Tibial artery (tissue), 4 donors: ENCODE measurements around the gene SLC25A13.

ENCODE experiments used
- DNase-seq, 2 donors: peaks; one replicate each; pipeline ENCODE4 v3.0.0-alpha.2; 2019
- H3K27ac ChIP-seq, 2 donors: fragments of 200-600 bp; sonication (generic) in 1 of 2; 1 replicate in 1 of 2; 2 replicates in 1 of 2; pipeline ENCODE4 v1.5.1; 2018 to 2019; ENCODE audit warnings: mild to moderate bottlenecking in 1 of 2
- H3K27me3 ChIP-seq, 2 donors: fragments of 200-600 bp; sonication (generic) in 1 of 2; one replicate each; pipeline versions ENCODE4 v1.5.1 to v1.6.0; 2016 to 2019
- H3K36me3 ChIP-seq, 3 donors: fragments of 200-600 bp; sonication (generic) in 2 of 3; one replicate each; pipeline ENCODE4 v1.5.1; 2016 to 2019; ENCODE audit warnings: mild to moderate bottlenecking in 2 of 3
- H3K4me1 ChIP-seq, 4 donors: fragments of 200-600 bp; sonication (generic) in 2 of 4; 1 replicate in 3 of 4; 2 replicates in 1 of 4; pipeline ENCODE4 v1.5.1; 2016 to 2019
- H3K4me3 ChIP-seq, 2 donors: fragments of 200-600 bp; sonication (generic) in 1 of 2; 1 replicate in 1 of 2; 2 replicates in 1 of 2; pipeline ENCODE4 v1.5.1; 2018 to 2019; ENCODE audit warnings: mild to moderate bottlenecking in 2 of 2
- H3K9me3 ChIP-seq, 3 donors: fragments of 200-600 bp; sonication (generic) in 1 of 3; one replicate each; pipeline ENCODE4 v1.5.1; 2016 to 2019
- intact Hi-C: fragments of 100-400 bp; cut with DNase I; formaldehyde crosslinking; loops from one replicate; pipeline ENCODE4 v1.15.0; 2023; ENCODE audit warnings: low total_unique reads
- TF ChIP-seq, protein P1 (sequence below), 2 experiments: fragments of 200-600 bp in 1 of 2; fragments of 450-650 bp in 1 of 2; IDR thresholded peaks; one replicate each; pipeline ENCODE4 v1.5.1; 2017 to 2019; ENCODE audit warnings: antibody characterized with exemption in 2 of 2, mild to moderate bottlenecking in 1 of 2, moderate library complexity in 1 of 2

SLC25A13 gene

DNA sequence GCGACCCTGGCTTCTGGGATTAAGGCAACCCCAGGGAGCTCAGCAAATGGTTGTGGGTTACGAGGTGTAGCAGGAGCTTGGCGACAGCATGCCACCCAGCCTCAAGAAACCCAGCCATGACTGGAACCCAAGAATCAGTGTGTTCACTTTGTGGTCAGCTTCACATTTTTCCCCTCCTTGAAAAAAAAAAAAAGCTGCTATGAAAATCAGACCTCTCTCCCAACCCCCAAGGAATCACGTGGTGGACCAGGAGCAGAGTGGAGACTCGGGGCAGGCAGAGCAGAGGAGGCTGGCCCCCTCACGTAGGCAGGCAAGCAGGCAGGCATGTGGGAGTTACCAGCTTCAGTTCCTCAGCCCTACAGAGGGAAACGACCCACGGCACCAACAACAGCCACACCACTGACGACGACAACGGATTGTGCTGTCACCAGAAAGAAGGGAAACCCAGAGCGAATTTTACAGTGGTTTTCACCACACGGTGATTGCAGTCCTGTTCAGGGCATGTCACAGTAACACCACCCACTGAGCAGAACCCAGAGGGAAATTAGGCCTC lies 203.4 kb downstream of the SLC25A13 start:
- Histone ChIP-seq H3K27me3 (no peaks in the 10 kb centered on the region), H3K27ac (no peak overlapping the region), H3K4me1 (no peaks in the 10 kb centered on the region), H3K36me3 (peaks cover 17 to 24% (median 19%) of the 10 kb centered on the region in 3 donors), H3K9me3 (no peaks in the 10 kb centered on the region), H3K4me3 (no peak overlapping the region)
- no peak for DNase-seq
- intact Hi-C loops = no loop called here
- TF ChIP-seq, protein P1, sequence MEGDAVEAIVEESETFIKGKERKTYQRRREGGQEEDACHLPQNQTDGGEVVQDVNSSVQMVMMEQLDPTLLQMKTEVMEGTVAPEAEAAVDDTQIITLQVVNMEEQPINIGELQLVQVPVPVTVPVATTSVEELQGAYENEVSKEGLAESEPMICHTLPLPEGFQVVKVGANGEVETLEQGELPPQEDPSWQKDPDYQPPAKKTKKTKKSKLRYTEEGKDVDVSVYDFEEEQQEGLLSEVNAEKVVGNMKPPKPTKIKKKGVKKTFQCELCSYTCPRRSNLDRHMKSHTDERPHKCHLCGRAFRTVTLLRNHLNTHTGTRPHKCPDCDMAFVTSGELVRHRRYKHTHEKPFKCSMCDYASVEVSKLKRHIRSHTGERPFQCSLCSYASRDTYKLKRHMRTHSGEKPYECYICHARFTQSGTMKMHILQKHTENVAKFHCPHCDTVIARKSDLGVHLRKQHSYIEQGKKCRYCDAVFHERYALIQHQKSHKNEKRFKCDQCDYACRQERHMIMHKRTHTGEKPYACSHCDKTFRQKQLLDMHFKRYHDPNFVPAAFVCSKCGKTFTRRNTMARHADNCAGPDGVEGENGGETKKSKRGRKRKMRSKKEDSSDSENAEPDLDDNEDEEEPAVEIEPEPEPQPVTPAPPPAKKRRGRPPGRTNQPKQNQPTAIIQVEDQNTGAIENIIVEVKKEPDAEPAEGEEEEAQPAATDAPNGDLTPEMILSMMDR (IDR thresholded peaks at IDR 0.05) = no peak

DNA sequence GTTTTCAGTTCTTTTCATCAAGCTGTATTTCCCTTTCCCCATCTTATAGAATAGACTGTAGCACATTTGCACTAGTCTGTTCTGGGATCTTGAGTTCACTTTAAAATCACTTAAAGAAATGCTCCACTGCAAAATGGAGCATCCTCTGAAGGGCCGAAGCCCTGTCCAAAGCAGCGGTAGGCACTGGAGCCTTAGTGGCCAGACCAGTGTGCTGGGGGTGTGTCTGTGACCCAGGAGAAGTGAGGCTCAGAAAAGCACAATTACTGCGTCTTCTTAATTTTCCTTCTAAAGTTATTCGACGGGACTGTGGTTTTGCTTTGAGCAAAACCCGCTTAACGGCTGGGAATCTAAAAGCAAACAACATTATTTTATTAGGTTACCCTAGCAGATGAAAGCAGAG lies 205.7 kb downstream of the SLC25A13 start:
- peaks cover 12 to 14% (median 14%) of the 10 kb centered on the region in 3 donors for H3K36me3 ChIP-seq
- no peak overlapping the region for H3K4me3 ChIP-seq
- no peaks in the 10 kb centered on the region for H3K4me1 ChIP-seq
- no peak overlapping the region for H3K27ac ChIP-seq
- no peaks in the 10 kb centered on the region for H3K9me3 ChIP-seq
- TF ChIP-seq, protein P1 (IDR thresholded peaks at IDR 0.05) = no peak
- H3K27me3 ChIP-seq = no peaks in the 10 kb centered on the region
- DNase-seq = no peak
- intact Hi-C loops = no loop called here

DNA sequence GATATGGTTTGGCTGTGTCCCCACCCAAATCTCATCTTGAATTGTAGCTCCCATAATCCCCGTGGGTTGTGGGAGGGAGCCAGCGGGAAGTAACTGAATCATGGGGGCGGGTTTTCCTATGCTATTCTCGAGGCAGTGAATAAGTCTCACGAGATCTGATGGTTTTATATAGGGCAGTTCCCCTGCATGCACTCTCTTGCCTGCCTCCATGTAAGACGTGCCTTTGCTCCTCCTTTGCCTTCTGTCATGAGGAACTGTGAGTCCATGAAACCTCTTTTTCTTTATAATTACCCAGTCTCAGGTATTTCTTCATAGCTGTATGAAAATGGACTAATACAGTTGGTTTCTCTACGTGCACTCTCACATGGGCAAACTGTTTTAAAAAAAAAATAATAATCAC lies 207.7 kb downstream of the SLC25A13 start:
- intact Hi-C loops = no loop called here
- H3K27me3 ChIP-seq = no peaks in the 10 kb centered on the region
- TF ChIP-seq, protein P1 (IDR thresholded peaks at IDR 0.05) = no peak
- no peaks in the 10 kb centered on the region for H3K9me3 ChIP-seq
- no peak for DNase-seq
- H3K4me3 ChIP-seq = no peak overlapping the region
- no peak overlapping the region for H3K27ac ChIP-seq
- no peaks in the 10 kb centered on the region for H3K36me3 ChIP-seq
- H3K4me1 ChIP-seq = no peaks in the 10 kb centered on the region

DNA sequence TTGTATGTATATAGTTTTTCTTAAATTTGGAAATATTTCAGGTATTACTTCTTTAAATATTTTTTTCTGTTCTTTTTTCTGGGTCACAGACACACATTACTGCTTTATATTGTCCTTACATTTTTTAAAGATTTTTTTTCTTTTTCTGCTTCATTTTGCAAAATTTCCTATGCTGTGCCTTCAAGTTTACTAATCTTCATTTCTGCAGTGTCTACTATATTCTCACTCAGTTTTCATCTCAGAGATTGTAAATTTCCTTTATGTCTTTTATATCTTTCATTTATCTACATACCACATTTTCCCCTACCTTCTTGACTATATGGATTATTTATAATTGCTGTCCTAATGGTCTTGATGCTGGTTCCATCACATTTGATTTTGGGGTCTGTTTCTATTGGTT lies 210.5 kb downstream of the SLC25A13 start:
- no peak for DNase-seq
- TF ChIP-seq, protein P1 (IDR thresholded peaks at IDR 0.05) = no peak
- no peak overlapping the region for H3K4me3 ChIP-seq
- no peaks in the 10 kb centered on the region for H3K36me3 ChIP-seq
- no peak overlapping the region for H3K27ac ChIP-seq
- no peaks in the 10 kb centered on the region for H3K4me1 ChIP-seq
- no peaks in the 10 kb centered on the region for H3K9me3 ChIP-seq
- no peaks in the 10 kb centered on the region for H3K27me3 ChIP-seq
- intact Hi-C loops = no loop called here

DNA sequence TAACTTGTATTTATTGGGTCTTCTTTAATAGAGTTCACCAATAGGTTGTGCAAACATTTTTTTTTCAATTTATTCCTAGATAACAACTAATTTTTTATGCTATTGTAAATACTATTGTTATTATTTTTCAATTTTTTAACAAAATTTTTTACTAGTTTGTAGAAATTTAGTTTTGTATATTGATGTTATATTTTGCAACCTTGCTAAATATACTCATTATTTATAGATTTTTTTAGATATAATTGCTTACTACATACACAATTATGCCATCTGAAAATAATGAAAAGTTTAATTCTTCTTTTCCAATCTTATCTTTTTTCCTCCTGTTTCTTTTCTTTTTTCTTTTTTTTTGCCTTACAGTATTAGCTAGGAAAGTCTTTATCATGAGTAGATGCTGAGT lies 216.9 kb downstream of the SLC25A13 start:
- Histone ChIP-seq H3K4me3 (no peak overlapping the region), H3K36me3 (no peaks in the 10 kb centered on the region), H3K27me3 (no peaks in the 10 kb centered on the region), H3K9me3 (no peaks in the 10 kb centered on the region), H3K4me1 (no peaks in the 10 kb centered on the region), H3K27ac (no peak overlapping the region)
- intact Hi-C loops = loop anchor here (1.0 kb wide), 1 partner anchor 19 kb away; no protein-coding TSS in a partner anchor
- DNase-seq = no peak
- TF ChIP-seq, protein P1 (IDR thresholded peaks at IDR 0.05) = no peak
